HCT116 (cell line): ENCODE measurements around the gene CAPN10.

ENCODE experiments used
- EGR1 ChIP-seq: IDR thresholded peaks from 2 replicates; pipeline ENCODE4 v1.6.1; 2012; ENCODE audit warnings: low read depth
- EZH2 ChIP-seq: fragments of 200-600 bp; sonication (generic); IDR thresholded peaks from 2 replicates; pipeline ENCODE4 v1.6.1; 2017; ENCODE audit warnings: antibody characterized with exemption, mixed run types
- POLR2A ChIP-seq: IDR thresholded peaks from 2 replicates; pipeline ENCODE4 v1.7.0; 2011; ENCODE audit warnings: borderline replicate concordance; ENCODE audit not compliant: insufficient read depth, insufficient read length; ENCODE audit errors: extremely low read depth
- POLR2AphosphoS5 ChIP-seq: IDR thresholded peaks from 2 replicates; pipeline ENCODE4 v1.6.1; 2011; ENCODE audit warnings: mild to moderate bottlenecking, low read depth, low read length, moderate library complexity
- RAD21 ChIP-seq: IDR thresholded peaks from 2 replicates; pipeline ENCODE4 v1.6.1; 2012; ENCODE audit warnings: low read depth, mild to moderate bottlenecking
- SRF ChIP-seq: IDR thresholded peaks from 2 replicates; pipeline ENCODE4 v1.6.1; 2012; ENCODE audit warnings: low read depth
- ZBTB33 ChIP-seq: IDR thresholded peaks from 2 replicates; pipeline ENCODE4 v1.6.1; 2011; ENCODE audit warnings: mild to moderate bottlenecking, low read length, moderate library complexity; ENCODE audit not compliant: insufficient replicate concordance; ENCODE audit errors: extremely low read depth
- ZNF274 ChIP-seq: fragments of 200-500 bp; sonication (Bioruptor generic); IDR thresholded peaks from 2 replicates; pipeline ENCODE4 v1.6.1; 2014; ENCODE audit warnings: mild to moderate bottlenecking, low read depth, low read length, inconsistent platforms
- TF ChIP-seq, protein P1 (sequence below), 3 experiments: fragments of 200-600 bp in 1 of 3; sonication (generic) in 1 of 3; IDR thresholded peaks in 2 of 3; conservative IDR thresholded peaks in 1 of 3; 2 replicates each; pipeline ENCODE4 v1.5.1; 2012 to 2017; ENCODE audit warnings: low read depth in 2 of 3, low read length in 2 of 3, antibody characterized with exemption in 1 of 3, borderline replicate concordance in 1 of 3, control low read depth in 1 of 3, mild to moderate bottlenecking in 1 of 3, mixed read lengths in 1 of 3, mixed run types in 1 of 3, moderate library complexity in 1 of 3; ENCODE audit not compliant: insufficient read depth in 1 of 3

DNA sequence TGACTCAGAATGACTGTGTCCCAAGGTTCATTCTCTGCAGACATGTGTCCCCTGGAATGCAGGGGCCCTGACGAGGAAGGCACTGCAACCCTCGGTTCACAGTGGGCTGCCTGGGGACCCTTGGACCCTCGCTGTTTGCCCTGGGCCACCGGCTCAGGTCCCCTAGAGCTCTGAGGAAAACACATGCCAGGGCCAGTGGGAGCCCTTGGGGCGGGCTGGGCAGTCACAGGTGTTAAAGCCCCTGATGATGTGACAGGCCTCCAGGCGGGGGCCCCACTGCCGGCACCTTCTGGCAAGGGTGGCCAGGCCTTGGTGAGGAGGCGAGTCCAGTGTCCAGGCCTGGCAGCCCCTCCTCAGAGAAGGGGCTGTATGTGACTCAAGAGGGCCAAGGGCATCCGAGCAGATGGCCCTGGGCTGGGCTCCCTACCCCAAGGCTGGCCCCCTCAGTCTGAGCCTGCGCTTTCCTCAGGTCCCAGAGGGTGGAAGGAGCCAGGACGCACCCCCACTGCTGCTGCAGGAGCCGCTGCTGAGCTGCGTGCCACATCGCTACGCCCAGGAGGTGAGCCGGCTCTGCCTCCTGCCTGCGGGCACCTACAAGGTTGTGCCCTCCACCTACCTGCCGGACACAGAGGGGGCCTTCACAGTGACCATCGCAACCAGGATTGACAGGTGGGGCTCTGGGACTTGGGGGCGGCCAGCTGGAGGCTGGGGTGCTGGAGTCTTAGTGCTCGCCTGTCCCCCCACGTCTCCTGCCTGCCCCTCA is 11.1 kb downstream of the CAPN10 start:
- TF ChIP-seq, protein P1, sequence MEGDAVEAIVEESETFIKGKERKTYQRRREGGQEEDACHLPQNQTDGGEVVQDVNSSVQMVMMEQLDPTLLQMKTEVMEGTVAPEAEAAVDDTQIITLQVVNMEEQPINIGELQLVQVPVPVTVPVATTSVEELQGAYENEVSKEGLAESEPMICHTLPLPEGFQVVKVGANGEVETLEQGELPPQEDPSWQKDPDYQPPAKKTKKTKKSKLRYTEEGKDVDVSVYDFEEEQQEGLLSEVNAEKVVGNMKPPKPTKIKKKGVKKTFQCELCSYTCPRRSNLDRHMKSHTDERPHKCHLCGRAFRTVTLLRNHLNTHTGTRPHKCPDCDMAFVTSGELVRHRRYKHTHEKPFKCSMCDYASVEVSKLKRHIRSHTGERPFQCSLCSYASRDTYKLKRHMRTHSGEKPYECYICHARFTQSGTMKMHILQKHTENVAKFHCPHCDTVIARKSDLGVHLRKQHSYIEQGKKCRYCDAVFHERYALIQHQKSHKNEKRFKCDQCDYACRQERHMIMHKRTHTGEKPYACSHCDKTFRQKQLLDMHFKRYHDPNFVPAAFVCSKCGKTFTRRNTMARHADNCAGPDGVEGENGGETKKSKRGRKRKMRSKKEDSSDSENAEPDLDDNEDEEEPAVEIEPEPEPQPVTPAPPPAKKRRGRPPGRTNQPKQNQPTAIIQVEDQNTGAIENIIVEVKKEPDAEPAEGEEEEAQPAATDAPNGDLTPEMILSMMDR (IDR thresholded peaks at IDR 0.05 in 2 of 3, conservative IDR thresholded peaks at IDR 0.05 in 1 of 3; ENCODE audit: borderline replicate concordance in 1 of 3, insufficient read depth in 1 of 3, low read depth in 2 of 3, low read length in 2 of 3) = no peak
- no peak for TF ChIP-seq POLR2AphosphoS5
- no peak for TF ChIP-seq POLR2A
- TF ChIP-seq SRF = no peak
- TF ChIP-seq ZBTB33 = no peak
- TF ChIP-seq ZNF274 = no peak
- TF ChIP-seq RAD21 = no peak
- TF ChIP-seq EZH2 = no peak
- no peak for TF ChIP-seq EGR1
